Large intestine (tissue), 3 donors: ENCODE results near the gene VKORC1L1. TPM values are rescaled to one million over a fixed set of nuclear protein-coding genes. Genes with fewer than 3 reads are reported as not detected.
"Not testable (repeated sequence)": the region's sequence is repeated elsewhere in the genome, so short reads cannot be mapped to it uniquely, and the experiment has no call there.

Experiments used
- DNase-seq, 2 donors: peaks; one replicate each; pipeline versions ENCODE4 v3.0.0 to v3.0.0-alpha.2; 2013
- H3K27ac ChIP-seq: one replicate; pipeline ENCODE4 v1.5.1; 2013; ENCODE audit warnings: low read length
- H3K27me3 ChIP-seq: 2 replicates; pipeline ENCODE4 v1.6.1; 2013; ENCODE audit warnings: low read length; ENCODE audit not compliant: control insufficient read depth, insufficient read depth
- H3K36me3 ChIP-seq: 2 replicates; pipeline ENCODE4 v1.6.1; 2013; ENCODE audit warnings: low read length; ENCODE audit not compliant: control insufficient read depth, insufficient read depth
- H3K4me1 ChIP-seq: one replicate; pipeline ENCODE4 v1.6.1; 2013; ENCODE audit warnings: low read length; ENCODE audit not compliant: control insufficient read depth, insufficient read depth
- H3K4me3 ChIP-seq: one replicate; pipeline ENCODE4 v1.5.1; 2013; ENCODE audit warnings: low read length
- H3K9me3 ChIP-seq: one replicate; pipeline ENCODE4 v1.6.1; 2013; ENCODE audit warnings: mild to moderate bottlenecking, low read depth, low read length, moderate library complexity; ENCODE audit not compliant: control insufficient read depth
- WGBS: methylation state at CpG from one replicate; pipeline ENCODE4 v1.1.5; 2013; ENCODE audit warnings: low lambda C conversion rate; ENCODE audit not compliant: insufficient coverage; 5-methylcytosine and 5-hydroxymethylcytosine counted together
- polyA plus RNA-seq: library from polyadenylated mRNA; unstranded; fragments of 120-200 nt; gene quantifications from one replicate; pipeline ENCODE4 v1.2.1, GENCODE V29; 2013

Gene VKORC1L1
- polyA plus RNA-seq, 1 donor = 29.3 TPM

DNA sequence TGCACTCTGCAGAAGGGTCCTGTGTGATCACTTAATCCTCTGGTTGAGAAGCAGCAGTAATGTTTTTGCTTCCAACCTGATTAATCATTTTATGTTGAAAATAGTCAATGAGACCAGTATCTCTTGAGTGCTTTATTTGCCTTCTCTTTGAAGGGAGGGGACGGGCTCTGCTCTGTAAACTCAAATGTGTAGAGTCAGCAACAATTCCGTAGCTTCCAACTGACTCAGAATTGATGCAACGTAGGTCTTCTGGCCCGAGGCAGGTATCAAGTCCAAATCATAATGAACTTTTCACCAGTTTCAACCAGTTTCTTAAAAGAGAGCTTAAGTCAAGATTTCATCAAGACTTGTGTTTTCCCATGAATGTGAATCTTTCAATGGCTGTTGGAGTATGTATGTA, 82.8 kb downstream of the VKORC1L1 start:
- peak; percentile 33 to 62 for DNase-seq
- no peak overlapping the region for H3K27ac ChIP-seq

DNA sequence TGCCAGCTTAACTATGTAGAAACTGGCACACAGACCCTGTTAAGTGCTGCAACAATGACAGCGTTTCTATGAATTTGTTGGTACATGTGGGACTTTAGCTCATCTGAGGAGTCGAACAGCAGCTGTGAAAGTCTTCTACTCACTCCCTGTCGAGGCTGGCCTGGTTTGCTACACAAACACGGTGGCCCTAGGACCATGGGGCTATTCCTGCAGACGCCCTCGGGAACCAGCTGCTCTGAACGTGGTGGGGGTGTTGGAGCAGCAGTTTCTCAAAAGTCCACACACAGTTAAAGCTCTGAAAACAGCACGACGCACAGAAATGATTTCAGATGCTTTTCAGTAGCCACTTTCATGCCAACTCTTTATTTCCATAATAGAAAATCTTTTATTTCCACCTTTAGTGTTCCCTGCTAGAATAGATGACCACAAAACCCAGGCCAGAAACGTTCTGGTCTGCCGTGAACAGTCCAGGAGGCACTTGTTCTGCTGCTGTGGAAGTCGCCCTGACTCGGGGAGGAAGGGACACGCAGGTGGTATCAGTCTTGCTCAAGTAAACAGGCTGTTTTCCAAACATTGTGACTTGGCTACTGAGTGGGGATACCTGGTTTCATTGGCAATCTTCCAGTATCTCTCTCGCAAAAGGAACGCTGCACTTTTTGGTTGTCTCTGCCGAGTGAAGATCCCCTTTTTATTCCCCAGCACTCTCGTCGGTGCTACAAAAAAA, 87.6 kb downstream of the VKORC1L1 start:
- no peaks in the 10 kb centered on the region for H3K9me3 ChIP-seq
- H3K36me3 ChIP-seq = peaks cover 75% of the 10 kb centered on the region
- H3K27ac ChIP-seq = no peak overlapping the region
- H3K4me1 ChIP-seq = no peaks in the 10 kb centered on the region
- H3K27me3 ChIP-seq = no peaks in the 10 kb centered on the region
- H3K4me3 ChIP-seq = no peak overlapping the region
- WGBS = 79% methylated on average over 4 of the region's 19 CpGs
- DNase-seq = no peak

More for the DNA sequence above, 82.8 kb downstream of the VKORC1L1 start:
- 20% methylated on average over 1 of the region's 4 CpGs for WGBS
- H3K4me3 ChIP-seq = no peak overlapping the region
- peaks cover 40% of the 10 kb centered on the region for H3K36me3 ChIP-seq
- H3K9me3 ChIP-seq = no peaks in the 10 kb centered on the region
- H3K4me1 ChIP-seq = no peaks in the 10 kb centered on the region
- no peaks in the 10 kb centered on the region for H3K27me3 ChIP-seq

DNA sequence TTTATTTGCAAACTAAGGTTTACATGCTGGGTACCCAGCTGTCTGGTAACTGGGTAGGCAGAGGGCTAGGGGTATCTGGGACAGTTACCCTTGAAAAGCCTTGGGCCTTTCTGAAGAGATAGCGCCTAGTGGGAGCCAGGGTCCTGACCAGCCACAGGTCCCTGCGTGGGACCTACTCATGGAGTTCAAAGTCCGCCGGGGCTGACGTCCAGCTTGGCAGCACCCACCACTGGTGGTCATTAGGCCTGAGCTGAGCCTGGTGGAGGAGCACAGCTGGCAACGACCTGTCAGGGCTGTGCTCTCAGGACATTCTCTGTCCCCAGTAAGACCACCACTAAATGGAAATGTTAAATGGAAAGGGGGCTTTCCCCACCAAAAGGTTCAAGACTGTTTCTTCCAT, 89.2 kb downstream of the VKORC1L1 start:
- Histone ChIP-seq H3K27me3 (no peaks in the 10 kb centered on the region), H3K4me3 (no peak overlapping the region), H3K36me3 (peaks cover 85% of the 10 kb centered on the region), H3K4me1 (no peaks in the 10 kb centered on the region), H3K9me3 (no peaks in the 10 kb centered on the region), H3K27ac (no peak overlapping the region)
- WGBS = no CpG with 5 or more reads among the region's 6 CpGs
- no peak for DNase-seq

DNA sequence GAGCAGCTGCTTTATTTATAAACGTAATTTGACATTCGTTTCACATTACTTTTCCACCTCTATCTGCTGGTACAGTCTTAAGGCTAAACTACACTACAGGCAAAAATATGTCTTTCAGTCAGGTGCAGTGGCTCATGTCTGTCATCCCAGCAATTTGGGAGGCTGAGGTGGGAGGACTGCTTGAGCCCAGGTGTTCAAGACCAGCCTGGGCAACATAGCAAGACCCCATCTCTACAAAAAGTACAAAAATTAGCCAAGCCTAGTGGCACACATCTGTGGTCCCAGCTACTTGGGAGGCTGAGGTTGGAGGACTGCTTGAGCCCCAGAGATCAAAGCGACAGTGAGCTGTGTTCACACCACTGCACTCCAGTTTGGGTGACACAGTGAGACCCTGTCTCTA, 91.8 kb downstream of the VKORC1L1 start:
- not testable (repeated sequence) for H3K4me1 ChIP-seq, H3K9me3 ChIP-seq, H3K27me3 ChIP-seq, H3K27ac ChIP-seq, DNase-seq, H3K4me3 ChIP-seq
- H3K36me3 ChIP-seq = peaks cover 93% of the 10 kb centered on the region
- no CpG with 5 or more reads among the region's 3 CpGs for WGBS

DNA sequence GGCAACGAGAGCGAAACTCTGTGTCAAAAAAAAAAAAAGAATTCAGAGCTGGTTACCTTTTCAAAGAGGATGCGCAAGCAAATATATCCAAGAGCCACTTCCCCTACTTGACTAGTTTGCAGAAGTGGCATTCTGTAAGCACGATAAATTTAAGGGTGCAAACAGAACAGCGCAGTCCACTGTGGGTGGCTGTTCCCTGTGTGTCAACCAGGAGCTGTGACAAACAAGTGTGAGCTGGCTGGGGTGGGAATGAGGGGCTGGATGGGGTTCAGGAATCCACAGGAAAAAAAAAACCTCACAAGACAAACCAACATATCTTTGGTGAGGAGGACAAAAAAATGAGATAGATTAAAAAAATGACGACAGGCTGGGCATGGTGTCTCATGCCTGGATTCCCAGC, 93.3 kb downstream of the VKORC1L1 start:
- Histone ChIP-seq H3K4me1 (no peaks in the 10 kb centered on the region), H3K9me3 (no peaks in the 10 kb centered on the region), H3K4me3 (no peak overlapping the region), H3K27ac (no peak overlapping the region), H3K36me3 (peaks cover 92% of the 10 kb centered on the region), H3K27me3 (no peaks in the 10 kb centered on the region)
- no peak for DNase-seq
- no CpG with 5 or more reads among the region's 6 CpGs for WGBS

DNA sequence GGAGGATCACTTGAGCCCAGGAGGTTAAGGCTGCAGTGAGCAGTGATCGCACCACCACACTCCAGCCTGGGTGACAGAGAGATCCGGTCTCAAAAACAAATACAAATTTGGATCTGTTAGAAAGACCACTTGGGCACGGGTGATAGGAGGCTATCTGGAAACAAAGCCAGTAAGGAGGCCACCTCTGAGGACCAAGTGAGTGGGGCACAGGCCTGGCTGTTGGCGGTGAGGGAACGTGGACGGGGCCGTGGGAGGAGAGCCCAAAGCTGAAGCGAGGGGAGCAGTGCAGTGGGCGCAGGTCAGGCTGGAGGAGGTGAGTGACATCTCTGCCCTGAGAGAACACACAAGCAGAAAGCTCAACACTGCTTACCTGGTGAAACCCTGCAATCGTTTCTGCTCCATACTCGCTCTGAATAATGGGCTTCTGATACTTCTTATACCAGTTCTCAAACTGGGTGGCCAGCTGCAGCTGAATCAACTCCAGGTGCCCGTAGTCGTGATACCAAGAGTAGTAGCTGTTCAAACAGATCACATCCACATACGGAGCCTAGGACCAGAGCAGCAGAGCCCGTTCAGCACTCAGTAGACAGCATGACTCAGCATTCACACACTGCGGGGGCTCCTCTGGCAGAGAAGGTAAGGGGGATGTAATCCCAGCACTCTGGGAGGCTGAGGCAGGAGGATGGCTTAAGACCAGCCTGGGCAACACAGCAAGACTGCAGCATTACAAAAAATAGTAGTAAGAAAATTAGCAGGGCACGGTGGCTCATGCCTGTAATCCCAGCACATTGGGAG, 94.7 kb downstream of the VKORC1L1 start:
- H3K36me3 ChIP-seq = peaks cover 91% of the 10 kb centered on the region
- no peak overlapping the region for H3K27ac ChIP-seq
- no peaks in the 10 kb centered on the region for H3K4me1 ChIP-seq
- no peaks in the 10 kb centered on the region for H3K27me3 ChIP-seq
- no peak overlapping the region for H3K4me3 ChIP-seq
- no peaks in the 10 kb centered on the region for H3K9me3 ChIP-seq
- DNase-seq = no peak
- no CpG with 5 or more reads among the region's 17 CpGs for WGBS

DNA sequence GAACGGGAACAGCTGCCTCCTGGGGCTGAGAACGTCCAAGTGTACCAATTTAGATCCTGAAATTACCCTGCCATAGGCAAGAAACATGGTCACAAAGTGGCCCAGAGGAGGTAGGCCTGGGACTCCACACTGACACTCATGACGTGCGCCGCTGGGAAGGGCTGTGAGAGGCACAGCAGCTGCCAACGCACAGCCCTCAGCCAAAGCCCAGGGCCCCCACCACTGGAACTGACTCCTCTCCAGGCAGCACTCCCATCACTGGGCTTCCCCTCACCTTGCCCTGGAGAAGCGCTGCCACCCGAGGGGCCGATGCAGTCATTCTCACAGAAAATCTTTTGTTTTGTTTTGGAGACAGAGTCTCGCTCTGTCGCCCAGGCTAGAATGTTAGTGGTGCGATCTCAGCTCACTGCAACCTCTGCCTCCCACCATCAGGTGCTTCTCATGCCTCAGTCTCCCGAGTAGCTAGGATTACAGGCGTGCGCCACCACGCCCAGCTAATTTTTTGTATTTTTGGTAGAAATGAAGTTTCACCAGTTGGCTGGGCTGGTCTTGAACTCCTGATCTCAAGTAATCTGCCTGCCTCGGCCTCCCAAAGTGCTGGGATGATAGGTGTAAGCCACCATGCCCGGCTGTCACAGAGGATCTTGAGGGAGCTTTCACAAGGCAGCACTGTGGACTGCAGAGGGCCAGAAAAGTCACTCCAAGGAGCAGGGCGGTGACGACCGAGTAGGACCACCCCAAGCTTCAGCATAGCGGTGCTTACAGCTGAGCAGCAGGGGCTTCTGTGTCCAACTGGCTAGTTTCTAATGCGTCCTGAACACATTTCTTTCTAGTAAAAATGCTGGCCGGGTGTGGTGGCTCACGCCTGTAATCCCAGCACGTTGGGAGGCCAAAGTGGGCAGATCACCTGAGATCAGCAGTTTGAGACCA, 95.6 kb downstream of the VKORC1L1 start:
- peaks cover 91% of the 10 kb centered on the region for H3K36me3 ChIP-seq
- WGBS = no CpG with 5 or more reads among the region's 26 CpGs
- DNase-seq = no peak
- H3K9me3 ChIP-seq = no peaks in the 10 kb centered on the region
- H3K4me3 ChIP-seq = no peak overlapping the region
- no peaks in the 10 kb centered on the region for H3K4me1 ChIP-seq
- no peaks in the 10 kb centered on the region for H3K27me3 ChIP-seq
- no peak overlapping the region for H3K27ac ChIP-seq

DNA sequence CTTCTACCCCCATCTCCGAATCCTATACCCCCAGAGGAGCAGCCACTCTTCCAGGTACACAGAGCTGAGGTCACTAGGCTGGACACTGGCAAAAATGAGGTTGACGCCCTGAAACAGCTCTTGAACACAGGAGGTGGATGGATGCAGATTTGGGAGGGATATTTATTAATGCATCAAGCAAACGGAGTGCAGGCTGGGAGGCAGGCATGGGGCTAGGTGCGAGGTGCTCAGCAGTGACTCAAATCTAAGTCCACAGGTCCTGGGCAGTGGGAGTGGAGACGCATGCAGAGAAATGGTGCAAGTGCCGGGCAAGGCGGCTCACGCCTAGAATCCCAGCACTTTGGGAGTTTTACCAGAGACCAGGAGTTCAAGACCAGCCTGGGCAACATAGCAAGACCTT, 98.1 kb downstream of the VKORC1L1 start:
- no peak for DNase-seq
- no peak overlapping the region for H3K27ac ChIP-seq
- H3K36me3 ChIP-seq = peaks cover 89% of the 10 kb centered on the region
- no peak overlapping the region for H3K4me3 ChIP-seq
- no peaks in the 10 kb centered on the region for H3K9me3 ChIP-seq
- H3K4me1 ChIP-seq = no peaks in the 10 kb centered on the region
- WGBS = no CpG with 5 or more reads among the region's 8 CpGs
- H3K27me3 ChIP-seq = no peaks in the 10 kb centered on the region

DNA sequence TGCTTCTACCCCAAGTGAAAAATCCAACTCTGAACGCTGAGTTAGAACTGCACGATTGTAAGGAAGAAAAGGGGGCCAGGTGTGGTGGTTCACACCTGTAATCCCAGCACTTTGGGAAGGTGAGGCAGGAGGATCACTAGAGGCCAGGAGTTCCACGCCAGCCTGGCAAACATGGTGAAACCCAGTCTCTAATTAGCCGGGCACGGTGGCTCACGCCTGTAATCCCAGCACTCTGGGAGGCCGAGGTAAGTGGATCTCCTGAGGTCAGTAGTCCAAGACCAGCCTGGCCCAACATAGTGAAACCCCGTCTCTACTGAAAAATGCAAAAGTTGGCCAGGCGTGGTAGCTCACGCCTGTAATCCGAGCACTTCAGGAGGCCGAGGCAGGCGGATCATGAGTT, 100.1 kb downstream of the VKORC1L1 start:
- no peaks in the 10 kb centered on the region for H3K27me3 ChIP-seq
- H3K36me3 ChIP-seq = peaks cover 80% of the 10 kb centered on the region
- WGBS = 100% methylated on average over 1 of the region's 13 CpGs
- no peaks in the 10 kb centered on the region for H3K4me1 ChIP-seq
- DNase-seq = no peak
- no peak overlapping the region for H3K4me3 ChIP-seq
- no peaks in the 10 kb centered on the region for H3K9me3 ChIP-seq
- no peak overlapping the region for H3K27ac ChIP-seq

DNA sequence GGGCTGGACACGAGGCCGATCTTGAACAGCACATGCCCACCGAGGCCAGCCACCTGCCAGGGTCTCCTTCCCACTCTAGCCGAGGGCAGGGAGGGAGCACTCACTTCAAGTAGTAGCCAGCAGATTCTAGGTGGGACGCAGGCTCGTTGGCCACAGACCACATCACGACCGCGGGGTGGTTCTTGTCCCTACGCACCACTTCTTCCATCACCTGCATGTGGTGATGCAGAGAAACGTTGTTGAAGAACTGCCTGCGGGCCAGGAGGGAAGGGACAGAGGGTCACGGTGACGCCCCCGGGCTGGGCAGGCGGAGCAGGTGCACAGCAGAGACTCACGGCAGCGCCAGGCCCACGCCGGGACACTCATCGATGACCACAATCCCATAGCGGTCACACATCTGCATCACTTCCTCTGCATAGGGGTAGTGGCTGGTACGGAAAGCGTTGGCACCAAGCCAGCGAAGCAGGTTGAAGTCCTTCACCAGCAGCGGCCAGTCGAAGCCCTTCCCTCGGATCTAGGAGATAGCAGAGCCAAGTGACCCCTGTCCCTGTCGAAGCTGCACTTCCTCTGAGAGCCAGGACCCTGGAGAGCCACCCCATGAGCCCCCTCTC, 101.4 kb downstream of the VKORC1L1 start:
- Histone ChIP-seq H3K36me3 (peaks cover 76% of the 10 kb centered on the region), H3K4me3 (no peak overlapping the region), H3K27me3 (no peaks in the 10 kb centered on the region), H3K9me3 (no peaks in the 10 kb centered on the region), H3K27ac (no peak overlapping the region), H3K4me1 (no peaks in the 10 kb centered on the region)
- no CpG with 5 or more reads among the region's 29 CpGs for WGBS
- no peak for DNase-seq
